GM03348 (cell line): ENCODE results near the gene NOL4L.
A peak's percentile ranks its signal among the peaks of the same experiment; 100 is the strongest.

Source experiments
- DNase-seq: peaks from one replicate; pipeline ENCODE4 v3.0.0; 2012; ENCODE audit warnings: low spot score

The NOL4L gene

GRCh38 chr20:32483351-32484224 is 101.5 kb downstream of the NOL4L start:
- peak; percentile 91 for DNase-seq

- DNase-seq: peak; percentile 74
These were observed 102.5 kb downstream of the NOL4L start for GRCh38 chr20:32482442-32483261.

DNA sequence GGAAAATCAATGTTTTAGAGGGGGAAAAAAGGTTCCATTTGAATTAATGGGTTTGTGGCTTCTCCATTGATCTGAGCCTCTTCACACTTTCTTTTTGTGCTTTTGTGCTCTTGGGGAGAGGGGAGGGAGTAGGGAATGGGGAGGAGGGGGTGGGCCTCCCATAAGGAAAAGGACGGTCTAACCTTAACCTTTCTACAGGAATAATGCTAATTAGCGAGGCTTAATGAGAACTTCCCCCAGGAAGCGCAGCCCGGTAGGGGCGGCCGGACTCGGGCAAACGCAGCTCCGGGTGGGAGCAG is 103.0 kb downstream of the NOL4L start:
- no peak for DNase-seq

DNA sequence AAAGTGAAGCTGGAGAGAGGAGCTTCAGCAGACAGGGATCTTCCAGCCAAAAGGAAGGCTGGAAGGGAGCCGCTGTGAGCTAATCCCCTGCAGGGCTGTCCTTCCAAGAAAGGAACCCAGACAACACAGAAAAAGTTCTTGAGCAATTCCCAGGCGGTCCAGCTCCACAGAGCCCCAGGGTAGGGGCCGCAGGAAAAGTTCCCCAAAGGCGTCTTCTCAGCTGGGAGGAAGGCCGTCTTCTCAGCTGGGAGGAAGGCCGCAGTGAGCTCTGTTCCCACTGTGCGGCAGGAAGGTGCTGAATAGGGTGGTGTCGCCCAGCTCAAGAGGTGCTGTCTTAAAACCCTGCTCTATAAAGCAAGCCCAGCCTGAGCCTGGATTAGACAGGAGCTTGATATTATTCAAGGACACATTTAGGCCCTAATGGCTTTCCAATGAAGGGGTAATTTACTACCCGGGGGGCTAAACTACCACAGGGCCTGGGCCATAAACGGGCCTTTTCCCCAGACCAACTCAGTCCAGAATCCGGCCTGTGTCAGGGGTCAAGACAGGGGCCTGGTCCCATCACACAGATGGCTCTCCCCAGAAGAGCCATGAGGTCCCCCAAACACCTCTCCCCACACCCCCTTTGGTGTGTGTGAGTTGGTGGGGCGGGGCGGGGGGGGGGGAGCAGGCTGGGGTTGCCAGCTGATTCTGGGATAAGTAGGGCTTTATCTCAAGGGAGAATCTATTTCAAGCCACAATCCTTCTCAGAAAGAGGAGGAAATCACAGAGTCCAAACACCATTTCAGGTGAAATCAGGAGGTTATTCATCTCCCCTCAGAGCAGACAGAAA is 103.6 kb downstream of the NOL4L start:
- no peak for DNase-seq

DNA sequence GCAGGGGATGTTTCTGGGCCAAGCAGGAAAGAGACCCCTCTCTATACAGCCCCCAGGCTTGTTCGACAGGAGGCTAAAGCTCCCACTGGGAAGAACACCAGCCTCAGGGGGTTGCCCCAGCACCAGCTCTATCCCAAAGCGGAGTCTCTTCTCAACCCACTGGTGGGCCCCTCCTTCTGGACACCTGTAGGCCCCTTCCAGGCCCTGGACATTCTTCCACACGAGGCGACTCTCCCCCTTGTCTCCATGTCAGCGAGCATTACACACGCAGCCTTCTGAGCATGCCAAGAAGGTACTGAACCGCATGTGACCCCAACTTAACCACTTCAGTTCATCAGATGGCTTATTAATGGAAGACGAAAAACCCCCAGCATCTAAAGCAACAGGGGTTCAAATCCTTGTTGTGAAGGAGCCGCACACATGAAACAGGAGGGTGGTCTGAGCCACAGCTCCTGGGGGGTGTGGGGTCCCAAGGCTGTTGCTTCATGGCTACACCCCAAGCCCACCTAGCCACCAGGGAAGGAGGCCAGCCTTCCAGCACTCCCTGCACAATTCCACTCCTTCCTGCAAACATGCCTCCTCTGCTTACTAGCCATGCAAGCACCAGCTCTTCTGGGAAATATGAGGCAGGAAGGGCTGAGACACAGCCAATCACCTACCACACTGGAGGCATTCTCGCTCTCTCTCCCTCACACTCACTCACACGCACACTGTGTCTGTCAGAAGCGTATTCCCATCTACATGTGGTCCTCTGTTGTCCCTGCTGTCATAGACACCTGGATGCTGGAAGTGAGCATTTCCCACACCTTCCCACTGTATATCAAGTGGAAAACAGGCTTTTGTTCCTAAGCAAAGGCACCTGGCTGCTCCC is 104.5 kb downstream of the NOL4L start:
- DNase-seq: no peak

DNA sequence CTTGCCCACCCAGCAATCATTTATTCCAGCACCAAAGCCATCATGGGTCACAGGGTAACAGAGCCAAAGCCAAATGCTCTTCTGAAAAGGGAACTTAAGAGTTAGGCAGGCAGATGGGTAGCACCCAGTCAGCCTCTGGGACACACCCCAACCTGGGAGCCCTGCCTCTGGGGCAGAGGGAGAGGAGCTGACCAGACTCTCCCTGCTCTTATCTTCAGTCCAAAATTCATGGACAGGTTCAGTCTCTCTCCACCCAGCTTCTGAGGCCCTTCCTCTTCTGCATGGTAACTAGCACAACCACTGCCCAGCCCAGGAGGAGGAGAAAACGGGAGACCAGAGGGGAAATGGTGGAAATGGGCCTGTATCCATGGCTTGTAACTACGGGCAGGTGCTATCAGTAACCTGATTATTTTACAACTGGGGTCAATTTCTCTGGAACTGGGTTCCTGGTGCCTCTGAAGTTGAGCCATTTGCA is 105.4 kb downstream of the NOL4L start:
- DNase-seq: no peak

DNA sequence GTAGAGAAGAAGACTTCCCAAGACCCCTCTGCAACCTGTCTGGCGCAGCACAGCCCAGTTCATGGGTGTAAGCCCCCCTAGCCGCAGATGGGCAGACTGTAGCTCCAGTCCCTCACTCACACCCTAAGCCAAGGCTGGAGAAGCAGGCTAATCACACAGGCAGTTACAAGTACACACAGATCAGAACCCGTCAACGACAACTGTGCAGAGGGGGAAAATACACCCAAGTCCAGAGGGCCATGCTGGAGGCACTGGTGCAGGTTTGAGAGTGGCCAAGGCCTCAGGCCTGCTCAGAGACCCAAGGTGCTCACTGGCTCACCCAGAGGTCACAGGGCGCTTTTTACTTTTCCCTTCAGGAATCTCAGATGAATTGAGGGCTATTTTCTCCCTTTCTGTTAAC is 106.1 kb downstream of the NOL4L start:
- no peak for DNase-seq

GRCh38 chr20:32478576-32478975 is 106.6 kb downstream of the NOL4L start:
- no peak for DNase-seq

GRCh38 chr20:32477594-32478512 is 107.3 kb downstream of the NOL4L start:
- DNase-seq: no peak

GRCh38 chr20:32476684-32477593 is 108.2 kb downstream of the NOL4L start:
- DNase-seq: no peak

GRCh38 chr20:32474967-32475811 is 109.9 kb downstream of the NOL4L start:
- DNase-seq: peak; percentile 99

- no peak for DNase-seq
These were observed 110.5 kb downstream of the NOL4L start for GRCh38 chr20:32474717-32474966.

DNA sequence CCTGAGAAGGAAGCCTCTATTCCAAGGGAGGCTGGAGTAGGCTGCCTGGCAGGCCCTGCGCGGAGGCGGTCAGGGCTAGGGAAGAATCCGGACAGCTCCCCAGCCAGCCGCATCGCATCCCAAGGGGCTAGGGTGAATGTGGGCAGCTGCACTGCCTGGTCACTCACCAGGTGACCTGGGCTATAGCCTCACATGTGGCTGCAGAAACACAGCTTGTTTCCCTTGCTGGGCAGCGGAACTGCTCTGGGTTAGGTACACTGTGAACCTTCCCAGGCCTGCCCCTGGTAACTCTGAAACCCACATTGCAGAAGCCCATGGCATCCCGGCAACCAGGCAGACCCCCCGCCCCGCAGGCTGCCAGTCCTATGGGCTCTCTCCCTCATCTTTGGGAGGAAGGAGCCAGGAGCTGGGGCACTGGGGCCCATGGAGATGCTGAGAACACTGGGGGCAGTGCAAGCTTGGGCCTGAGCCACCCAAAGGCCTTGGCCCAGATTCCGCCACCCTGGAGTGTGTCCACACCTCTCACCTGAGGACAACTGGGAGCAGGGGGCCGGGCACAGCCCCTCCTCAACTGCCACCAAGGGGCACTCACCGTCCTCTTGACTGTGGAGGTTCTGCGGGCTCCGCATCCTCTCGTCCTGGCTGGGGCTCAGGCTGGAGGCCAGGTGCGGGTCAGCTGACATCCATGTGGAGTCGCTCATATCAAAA is 111.0 kb downstream of the NOL4L start:
- no peak for DNase-seq

DNA sequence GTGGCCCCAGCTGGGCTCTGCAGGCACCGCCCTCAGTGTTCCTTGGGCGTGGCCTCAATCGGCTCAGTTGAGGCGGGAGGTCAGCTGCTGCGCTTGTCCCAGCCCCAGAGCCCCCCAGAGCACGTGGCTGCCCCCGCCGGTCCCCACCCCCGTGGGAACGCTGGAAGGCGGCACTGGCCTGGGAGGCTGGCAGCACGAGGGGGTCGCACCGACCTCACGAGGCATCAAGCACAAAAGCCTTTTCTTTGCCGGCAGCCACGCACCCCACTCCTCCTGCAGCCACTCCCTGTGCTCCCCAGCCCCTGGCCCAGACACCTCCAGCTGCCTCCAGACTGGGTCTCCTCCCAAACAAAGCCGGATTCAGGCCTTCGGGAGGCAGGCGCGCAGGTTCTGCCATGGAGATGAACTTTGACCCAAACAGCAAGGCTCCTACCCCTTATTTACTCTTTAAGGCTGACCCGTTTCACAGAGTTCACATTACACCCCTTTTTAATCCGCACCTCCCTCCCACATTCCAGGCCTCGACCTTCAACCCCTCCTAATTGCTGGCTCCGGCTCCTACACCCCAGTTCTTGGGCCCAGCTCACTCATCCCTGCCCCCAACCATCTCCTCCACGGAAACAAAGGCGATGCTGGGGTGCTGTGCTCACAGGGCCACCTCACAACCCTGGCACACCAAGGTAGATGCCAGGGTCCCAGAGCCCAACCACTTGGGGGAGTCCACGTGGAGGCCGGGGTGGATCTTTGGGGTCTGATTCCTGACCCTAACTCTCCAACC is 111.7 kb downstream of the NOL4L start:
- no peak for DNase-seq

DNA sequence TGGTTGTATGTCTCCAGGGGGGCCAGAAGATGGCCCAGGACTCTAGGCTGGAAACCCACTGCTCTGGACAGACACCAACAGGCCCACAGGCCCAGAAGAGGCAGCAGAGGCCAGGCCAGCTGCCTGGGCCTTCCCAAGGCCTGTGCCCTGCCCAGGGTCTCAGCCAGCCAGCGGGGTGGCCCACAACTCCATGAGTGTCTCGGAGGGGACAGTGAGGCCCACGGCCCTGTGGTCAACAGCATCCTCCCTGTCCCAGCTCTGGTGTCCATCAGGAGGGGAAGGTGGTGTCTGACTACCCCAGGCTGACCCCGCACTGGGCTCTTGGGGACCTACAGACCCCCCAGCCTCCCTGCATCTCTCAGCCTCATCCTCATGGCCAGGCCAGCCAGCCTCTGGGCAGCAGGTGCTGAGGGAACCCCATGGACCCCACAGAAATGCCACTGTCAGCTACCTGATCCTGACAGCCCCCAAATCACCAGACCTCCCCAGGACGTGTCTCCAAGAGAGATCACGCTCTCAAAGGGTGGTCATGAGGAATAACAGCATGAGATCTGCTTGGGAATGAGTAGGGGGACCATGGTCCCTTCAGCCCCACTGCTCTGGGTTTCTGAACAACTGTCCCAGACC is 112.4 kb downstream of the NOL4L start:
- DNase-seq: no peak

DNA sequence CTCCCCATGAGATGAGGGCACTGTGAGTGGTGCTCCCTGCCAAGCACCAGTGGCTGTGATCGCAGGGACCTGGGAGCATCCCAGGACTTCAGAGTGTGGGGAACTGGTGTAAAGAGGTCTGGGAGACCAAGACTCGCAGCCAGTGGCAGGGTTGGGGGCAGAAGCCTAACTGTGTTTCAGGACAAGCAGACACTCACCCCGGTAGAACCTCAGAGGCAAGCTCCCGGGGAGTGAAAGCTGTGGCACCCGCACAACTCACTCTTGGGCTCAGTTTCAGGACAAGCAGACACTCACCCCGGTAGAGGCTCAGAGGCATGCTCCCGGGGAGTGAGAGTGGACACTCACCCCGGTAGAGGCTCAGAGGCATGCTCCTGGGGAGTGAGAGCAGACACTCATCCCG is 114.2 kb downstream of the NOL4L start:
- no peak for DNase-seq
